ENCODE results near the gene NCF2. TPM values are rescaled to one million over a fixed set of nuclear protein-coding genes. Genes with fewer than 3 reads are reported as not detected.

Gene NCF2
- total RNA-seq, 4 donors from 2014 or later = 0.39 to 5.0 (median 3.4) TPM

DNA sequence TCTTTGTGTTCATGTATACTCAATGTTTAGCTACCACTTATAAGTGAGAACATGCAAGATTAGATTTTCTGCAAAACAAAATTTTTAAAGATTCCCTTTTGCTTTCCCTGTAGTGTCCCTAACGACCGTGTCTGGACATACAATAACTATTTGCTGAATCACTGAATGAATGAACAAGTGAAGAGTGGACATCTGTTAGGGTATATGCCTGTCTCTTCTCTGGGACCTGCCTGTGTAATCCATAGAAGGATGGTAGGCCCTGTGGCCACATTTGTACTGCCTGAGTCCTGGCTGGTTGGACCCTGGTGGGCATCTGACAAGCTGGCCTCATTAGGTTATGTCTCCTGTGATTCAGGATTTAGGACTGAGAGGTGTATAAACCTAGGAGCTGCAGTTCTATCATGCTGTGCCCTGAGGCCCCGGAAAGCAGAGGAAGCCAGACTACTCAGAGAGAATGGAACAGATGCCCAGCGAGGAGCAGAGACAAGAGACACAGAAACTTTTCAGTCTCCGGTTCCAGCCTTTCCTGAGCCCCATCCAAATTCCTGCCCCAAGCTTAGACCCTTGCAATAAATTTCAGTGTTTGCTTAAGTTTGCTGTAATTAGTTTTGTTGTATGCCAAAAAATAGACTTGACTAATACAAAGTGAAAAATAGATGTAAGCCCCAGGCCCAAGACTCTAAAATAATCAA lies 7.5 kb upstream of the NCF2 start:
- H3K4me1 ChIP-seq = no peaks in the 10 kb centered on the region
- no peak overlapping the region for H3K4me3 ChIP-seq
- no peak overlapping the region for H3K27ac ChIP-seq
- H3K27me3 ChIP-seq = no peaks in the 10 kb centered on the region
- DNase-seq (no peak), ATAC-seq (no peak)
- intact Hi-C loops (cut with DNase I; ENCODE audit: low total_unique reads) (no loop called here), in situ Hi-C loops (cut with MboI; ENCODE audit: low sequenced_read_pairs in 4 of 4) (no loop called here)
- TF ChIP-seq POLR2A (IDR thresholded peaks at IDR 0.05) = no peak
- TF ChIP-seq, protein P1, sequence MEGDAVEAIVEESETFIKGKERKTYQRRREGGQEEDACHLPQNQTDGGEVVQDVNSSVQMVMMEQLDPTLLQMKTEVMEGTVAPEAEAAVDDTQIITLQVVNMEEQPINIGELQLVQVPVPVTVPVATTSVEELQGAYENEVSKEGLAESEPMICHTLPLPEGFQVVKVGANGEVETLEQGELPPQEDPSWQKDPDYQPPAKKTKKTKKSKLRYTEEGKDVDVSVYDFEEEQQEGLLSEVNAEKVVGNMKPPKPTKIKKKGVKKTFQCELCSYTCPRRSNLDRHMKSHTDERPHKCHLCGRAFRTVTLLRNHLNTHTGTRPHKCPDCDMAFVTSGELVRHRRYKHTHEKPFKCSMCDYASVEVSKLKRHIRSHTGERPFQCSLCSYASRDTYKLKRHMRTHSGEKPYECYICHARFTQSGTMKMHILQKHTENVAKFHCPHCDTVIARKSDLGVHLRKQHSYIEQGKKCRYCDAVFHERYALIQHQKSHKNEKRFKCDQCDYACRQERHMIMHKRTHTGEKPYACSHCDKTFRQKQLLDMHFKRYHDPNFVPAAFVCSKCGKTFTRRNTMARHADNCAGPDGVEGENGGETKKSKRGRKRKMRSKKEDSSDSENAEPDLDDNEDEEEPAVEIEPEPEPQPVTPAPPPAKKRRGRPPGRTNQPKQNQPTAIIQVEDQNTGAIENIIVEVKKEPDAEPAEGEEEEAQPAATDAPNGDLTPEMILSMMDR (IDR thresholded peaks at IDR 0.05 in 4 of 5, conservative IDR thresholded peaks at IDR 0.05 in 1 of 5) = no peak
- H3K36me3 ChIP-seq = no peaks in the 10 kb centered on the region
- H3K9me3 ChIP-seq = no peaks in the 10 kb centered on the region

DNA sequence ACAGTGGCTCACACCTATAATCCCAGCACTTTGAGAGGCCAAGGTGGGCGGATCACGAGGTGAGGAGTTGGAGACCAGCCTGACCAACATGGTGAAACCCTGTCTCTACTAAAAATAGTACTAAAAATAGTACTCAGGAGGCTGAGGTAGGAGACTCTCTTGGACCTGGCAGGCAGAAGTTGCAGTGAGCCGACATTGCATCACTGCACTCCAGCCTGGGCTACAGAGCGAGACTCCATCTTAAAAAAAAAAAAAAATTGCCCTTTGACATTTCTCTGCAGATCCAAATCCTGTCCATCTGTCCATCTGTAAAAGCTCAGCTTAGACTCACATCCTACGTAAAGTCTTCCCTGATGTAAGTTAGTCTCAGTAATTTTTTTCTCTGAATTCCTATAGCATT lies 6.2 kb upstream of the NCF2 start:
- no peaks in the 10 kb centered on the region for H3K36me3 ChIP-seq
- H3K4me3 ChIP-seq = no peak overlapping the region
- in situ Hi-C loops (cut with MboI; ENCODE audit: low sequenced_read_pairs in 4 of 4) (no loop called here), intact Hi-C loops (cut with DNase I; ENCODE audit: low total_unique reads) (no loop called here)
- TF ChIP-seq, protein P1 (IDR thresholded peaks at IDR 0.05 in 4 of 5, conservative IDR thresholded peaks at IDR 0.05 in 1 of 5) = no peak
- TF ChIP-seq POLR2A (IDR thresholded peaks at IDR 0.05) = no peak
- H3K9me3 ChIP-seq = no peaks in the 10 kb centered on the region
- ATAC-seq (no peak), DNase-seq (no peak)
- no peaks in the 10 kb centered on the region for H3K27me3 ChIP-seq
- H3K4me1 ChIP-seq = no peaks in the 10 kb centered on the region
- no peak overlapping the region for H3K27ac ChIP-seq

DNA sequence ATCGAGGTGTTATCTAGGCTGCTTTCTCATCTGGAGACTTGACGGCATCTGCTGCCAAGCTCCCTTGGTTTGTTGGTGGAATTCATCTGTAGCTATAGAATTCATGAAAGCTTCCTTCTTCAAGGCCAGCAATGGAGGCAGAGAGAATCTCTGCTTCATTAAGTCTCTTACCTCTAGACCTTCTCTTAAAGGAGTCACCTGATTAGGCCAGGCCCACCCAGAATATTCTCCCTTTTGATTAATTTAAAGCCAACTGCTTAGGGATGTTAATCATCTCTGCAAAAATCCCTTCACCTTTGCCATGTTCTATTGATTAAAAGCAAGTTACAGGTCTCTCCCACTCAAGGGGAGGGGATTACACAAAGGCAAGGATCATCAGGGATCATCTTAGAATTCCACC lies 5.3 kb upstream of the NCF2 start:
- no peak for TF ChIP-seq POLR2A (IDR thresholded peaks at IDR 0.05)
- Histone ChIP-seq H3K4me1 (no peaks in the 10 kb centered on the region), H3K36me3 (no peaks in the 10 kb centered on the region), H3K9me3 (no peaks in the 10 kb centered on the region), H3K27me3 (no peaks in the 10 kb centered on the region), H3K4me3 (no peak overlapping the region), H3K27ac (no peak overlapping the region)
- ATAC-seq (no peak), DNase-seq (no peak)
- intact Hi-C loops (cut with DNase I; ENCODE audit: low total_unique reads) (no loop called here), in situ Hi-C loops (cut with MboI; ENCODE audit: low sequenced_read_pairs in 4 of 4) (no loop called here)

DNA sequence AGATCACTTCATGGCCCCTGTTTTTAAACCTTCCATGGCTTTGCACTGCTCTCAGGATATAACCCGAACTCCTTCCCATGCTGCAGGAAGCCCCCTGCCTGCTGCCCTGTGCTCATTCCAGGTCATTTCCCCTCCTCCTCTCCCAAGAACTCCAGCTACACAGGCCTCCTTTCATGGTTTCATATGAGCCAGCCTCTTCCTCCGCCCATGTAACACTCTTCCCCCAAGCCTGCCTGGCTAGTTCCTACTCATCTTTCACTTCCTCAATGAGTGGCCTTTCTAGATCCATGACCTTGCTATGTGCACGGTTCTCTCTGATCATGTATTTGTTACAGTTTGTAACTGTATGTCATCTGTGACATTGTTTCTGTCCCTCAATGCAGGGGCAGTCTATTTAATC lies 3.1 kb upstream of the NCF2 start:
- Histone ChIP-seq H3K27ac (no peak overlapping the region), H3K9me3 (no peaks in the 10 kb centered on the region), H3K4me1 (no peaks in the 10 kb centered on the region), H3K36me3 (no peaks in the 10 kb centered on the region), H3K4me3 (no peak overlapping the region), H3K27me3 (no peaks in the 10 kb centered on the region)
- intact Hi-C loops (cut with DNase I; ENCODE audit: low total_unique reads) (no loop called here), in situ Hi-C loops (cut with MboI; ENCODE audit: low sequenced_read_pairs in 4 of 4) (no loop called here)
- TF ChIP-seq, protein P1 (IDR thresholded peaks at IDR 0.05 in 4 of 5, conservative IDR thresholded peaks at IDR 0.05 in 1 of 5) = no peak
- no peak for TF ChIP-seq POLR2A (IDR thresholded peaks at IDR 0.05)
- DNase-seq (no peak), ATAC-seq (no peak)

DNA sequence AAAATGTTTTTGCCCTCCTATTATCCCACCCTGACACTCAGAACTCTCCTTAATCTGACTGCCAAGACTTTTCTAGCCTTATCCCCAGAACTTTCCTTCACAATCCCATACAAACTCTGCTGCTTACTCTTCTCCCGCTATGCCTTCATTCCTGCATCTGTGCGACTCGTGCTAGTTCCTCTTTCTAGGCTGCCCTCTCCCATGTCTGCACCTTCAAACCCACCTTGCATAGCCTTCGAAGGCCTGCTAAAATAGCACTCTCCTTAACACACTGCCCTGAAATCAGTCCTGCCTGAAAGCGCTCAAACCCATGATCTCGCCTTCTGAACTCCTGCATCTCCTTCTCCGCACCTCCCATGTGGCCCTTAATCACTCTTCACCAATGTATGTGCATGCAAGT lies 2.5 kb upstream of the NCF2 start:
- no peak for ATAC-seq

More for the DNA sequence above, 2.5 kb upstream of the NCF2 start:
- DNase-seq = no peak
- Histone ChIP-seq H3K9me3 (no peaks in the 10 kb centered on the region), H3K36me3 (no peaks in the 10 kb centered on the region), H3K4me1 (no peaks in the 10 kb centered on the region), H3K4me3 (no peak overlapping the region), H3K27ac (no peak overlapping the region), H3K27me3 (no peaks in the 10 kb centered on the region)
- TF ChIP-seq, protein P1 (IDR thresholded peaks at IDR 0.05 in 4 of 5, conservative IDR thresholded peaks at IDR 0.05 in 1 of 5) = no peak
- TF ChIP-seq POLR2A (IDR thresholded peaks at IDR 0.05) = no peak
- in situ Hi-C loops (cut with MboI; ENCODE audit: low sequenced_read_pairs in 4 of 4) = no loop called here
- intact Hi-C loops (cut with DNase I; ENCODE audit: low total_unique reads) = no loop called here
